GM21576 (cell line): ENCODE measurements around the gene AGO3.

Experiments
- ATAC-seq: cut with Tn5 transposase; IDR thresholded peaks from one replicate; pipeline ENCODE4 v1.9.1; 2021; ENCODE audit warnings: mild to moderate bottlenecking, moderate library complexity; ENCODE audit not compliant: unreplicated experiment

AGO3 gene

DNA sequence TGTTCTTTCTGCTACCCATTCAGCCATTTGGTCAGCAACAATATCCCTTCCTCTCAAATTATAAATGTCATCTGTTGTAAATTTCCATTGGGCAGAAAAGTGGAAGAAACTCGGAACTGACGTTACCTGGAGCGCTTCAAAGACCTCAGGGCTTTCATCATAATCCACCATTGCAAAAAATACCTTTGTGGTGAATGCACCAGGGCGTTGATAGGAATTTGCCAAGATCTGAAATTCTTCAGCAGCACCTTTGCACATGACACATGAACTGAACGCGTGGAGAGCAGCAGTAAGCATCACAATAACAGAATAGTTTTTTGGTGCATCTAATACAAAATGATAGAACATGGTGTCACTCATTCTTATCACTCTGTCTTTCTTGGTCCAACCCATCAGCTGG is 149.9 kb downstream of the AGO3 start:
- ATAC-seq, result no peak

- no peak for ATAC-seq
Observed at GRCh38 chr1:36081926-36082485, 151.1 kb downstream of the AGO3 start.

- ATAC-seq, result no peak
Observed at GRCh38 chr1:36083219-36083618, 152.3 kb downstream of the AGO3 start.

GRCh38 chr1:36083635-36084496 is 153.0 kb downstream of the AGO3 start, which contains the start of gene TEKT2:
Gene TEKT2, plus strand, starts transcription at chr1:36084094. Its CDS starts 828 bp downstream, at chr1:36084922.
- ATAC-seq, result no peak

DNA sequence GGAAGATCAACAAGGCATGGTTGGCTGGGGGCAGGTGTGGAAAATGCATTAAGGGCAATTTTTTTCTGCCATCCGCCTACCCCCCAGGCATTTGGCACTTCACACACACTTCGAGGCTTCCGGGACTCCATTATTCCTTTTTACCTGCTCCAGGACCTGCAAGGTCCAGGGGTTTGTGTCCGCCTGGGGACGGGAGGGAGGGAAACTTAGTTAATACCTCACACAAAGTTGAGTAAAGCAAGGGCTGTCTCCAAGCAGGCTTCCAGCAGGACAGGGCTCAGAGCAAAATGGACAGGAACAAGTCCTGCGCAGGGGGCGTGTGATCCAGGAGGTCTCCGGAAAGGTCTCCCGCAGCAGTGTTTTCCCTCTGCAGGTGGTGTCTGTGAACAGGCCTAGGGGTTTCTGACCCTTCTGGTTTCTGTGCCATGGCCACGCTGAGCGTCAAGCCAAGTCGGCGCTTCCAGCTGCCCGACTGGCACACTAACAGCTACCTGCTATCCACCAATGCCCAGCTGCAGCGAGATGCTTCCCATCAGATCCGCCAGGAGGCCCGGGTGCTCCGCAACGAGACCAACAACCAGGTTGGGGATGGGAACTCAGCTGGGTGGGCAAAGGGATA is 153.7 kb downstream of the AGO3 start:
- ATAC-seq, result no peak

DNA sequence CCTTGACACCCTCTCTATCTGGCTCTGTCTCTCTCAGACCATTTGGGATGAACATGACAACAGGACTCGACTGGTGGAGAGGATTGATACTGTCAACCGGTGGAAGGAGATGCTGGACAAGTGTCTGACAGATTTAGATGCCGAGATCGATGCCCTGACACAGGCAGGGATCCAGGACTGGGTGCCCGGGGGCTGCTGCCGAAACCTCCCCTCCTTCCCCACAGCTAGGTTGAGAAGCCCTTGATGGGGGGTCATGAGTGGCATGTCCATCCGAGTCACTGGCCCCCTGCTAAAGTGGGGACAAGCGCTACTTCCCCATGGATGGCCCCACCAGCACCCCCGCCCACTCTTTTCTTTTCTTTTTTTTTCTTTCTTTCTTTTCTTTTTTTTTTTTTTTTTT is 154.2 kb downstream of the AGO3 start:
- no peak for ATAC-seq

DNA sequence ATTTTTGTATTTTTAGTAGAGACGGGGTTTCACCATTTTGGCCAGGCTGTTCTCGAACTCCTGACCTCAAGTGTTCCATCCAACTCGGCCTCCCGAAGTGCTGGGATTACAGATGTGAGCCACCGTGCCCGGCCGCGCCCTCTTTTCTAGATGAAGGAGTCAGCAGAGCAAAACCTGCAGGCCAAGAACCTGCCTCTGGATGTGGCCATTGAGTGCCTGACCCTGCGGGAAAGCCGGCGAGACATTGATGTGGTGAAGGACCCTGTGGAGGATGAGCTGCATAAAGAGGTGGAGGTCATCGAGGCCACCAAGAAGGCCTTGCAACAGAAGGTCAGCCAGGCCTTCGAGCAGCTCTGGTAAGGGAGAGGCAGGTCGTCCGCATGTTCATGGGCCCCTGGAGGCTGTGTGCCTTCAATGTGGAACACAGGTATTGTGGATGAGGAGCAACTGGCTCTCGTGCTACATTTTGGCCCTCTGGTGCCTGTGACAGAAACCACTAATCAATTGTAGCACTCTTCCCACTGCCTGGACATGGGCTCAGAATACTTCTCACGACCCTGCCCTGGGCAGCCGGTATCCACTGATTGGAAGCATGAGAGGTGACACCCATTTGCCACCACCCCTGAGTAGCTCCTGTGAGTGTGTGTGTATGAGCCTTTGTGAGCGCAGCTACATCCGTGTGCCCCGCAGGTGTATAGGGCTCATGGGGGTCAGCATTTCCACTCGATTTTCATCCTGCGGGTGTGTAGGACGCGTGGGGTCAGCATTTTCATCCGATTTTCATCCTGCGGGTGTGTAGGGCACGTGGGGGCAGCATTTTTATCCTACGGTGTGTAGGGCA is 155.0 kb downstream of the AGO3 start:
- no peak for ATAC-seq

DNA sequence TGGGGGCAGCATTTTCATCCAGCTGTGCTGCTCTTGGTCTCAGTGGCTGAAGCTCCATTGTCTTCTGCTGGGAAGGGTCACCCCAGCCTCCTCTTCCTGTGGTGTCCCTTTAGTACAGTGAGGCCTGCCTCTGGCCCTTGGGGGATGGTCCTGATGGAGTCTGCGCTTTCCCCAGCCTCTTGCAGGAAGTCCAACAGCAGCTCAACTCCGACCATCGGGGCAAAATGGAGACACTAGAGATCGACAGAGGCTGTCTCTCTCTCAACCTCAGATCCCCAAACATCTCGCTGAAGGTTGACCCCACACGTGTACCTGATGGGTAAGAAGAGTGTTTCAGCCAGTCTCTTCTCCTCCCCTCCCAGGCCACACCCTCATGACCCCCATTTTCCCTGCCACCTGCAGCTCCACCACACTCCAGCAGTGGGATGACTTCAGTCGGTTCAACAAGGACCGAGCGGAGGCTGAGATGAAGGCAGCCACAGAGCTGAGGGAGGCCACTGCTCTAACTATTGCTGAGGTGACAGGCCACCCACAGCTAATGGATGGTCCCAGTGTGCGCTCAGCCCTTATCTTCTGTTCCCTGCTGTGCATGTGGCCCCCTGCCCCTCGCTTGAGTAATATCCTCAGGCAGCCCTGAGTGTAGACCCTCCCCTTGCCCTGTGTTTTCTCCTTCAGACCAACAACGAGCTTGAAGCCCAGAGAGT is 155.8 kb downstream of the AGO3 start:
- no peak for ATAC-seq

GRCh38 chr1:36087233-36088123 is 156.6 kb downstream of the AGO3 start:
- ATAC-seq, result no peak

DNA sequence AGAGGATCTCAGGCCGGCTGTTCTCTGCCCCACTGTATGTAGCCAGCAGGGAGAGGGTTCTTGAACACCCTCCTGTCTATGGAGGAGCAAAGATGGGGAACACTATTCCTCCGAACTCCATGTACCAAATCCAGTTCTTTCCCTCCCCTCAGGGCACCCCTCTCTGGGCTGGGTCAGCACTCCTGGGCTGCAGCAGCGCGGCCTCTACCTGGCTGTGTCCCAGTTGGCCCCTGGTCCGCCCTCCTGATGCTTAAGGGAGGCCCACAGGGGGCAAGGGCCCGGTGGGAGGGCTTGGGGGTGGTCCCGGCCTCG is 157.3 kb downstream of the AGO3 start:
- ATAC-seq, result peak; percentile 3

- ATAC-seq, result peak; percentile 81
Observed at GRCh38 chr1:36088577-36089392, 157.9 kb downstream of the AGO3 start, which contains the start of gene ADPRS. Gene ADPRS, plus strand, starts transcription at chr1:36088892. Its CDS starts 13 bp downstream, at chr1:36088905.

DNA sequence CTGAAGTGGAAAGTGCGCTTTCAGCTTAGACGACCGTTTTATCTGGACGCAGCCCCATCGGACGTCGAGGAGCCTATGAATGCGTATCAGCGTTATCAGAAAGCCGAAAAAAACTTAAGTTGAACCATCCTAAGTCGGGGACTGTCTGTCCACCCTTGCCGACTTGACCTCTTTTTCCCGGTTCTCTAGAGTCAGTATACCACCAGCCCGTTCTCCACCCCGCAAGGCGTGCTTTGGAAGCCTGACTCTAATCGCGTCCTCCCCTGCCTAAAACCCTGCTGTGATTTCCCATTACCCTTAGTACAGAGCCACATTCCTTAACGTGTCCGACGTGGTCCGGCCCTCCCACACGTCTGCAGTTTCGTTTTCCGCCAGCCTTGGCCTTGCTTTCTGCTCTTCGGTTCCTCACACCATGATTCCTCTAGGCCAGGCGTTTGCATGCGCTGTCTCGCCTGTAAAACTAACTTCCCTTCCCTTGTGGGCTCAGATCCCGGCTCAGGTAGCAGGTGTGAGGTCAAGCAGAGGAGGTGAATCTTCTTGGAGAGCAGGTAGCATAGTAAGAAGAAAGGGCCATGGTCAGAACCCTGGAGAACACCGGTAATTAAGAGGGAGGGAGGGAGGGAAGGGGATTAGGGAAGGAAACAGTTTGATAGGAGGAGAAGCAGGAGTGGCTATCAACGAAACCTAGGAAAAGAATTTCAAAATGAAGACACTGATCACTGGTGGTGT is 158.7 kb downstream of the AGO3 start:
- ATAC-seq, result no peak

DNA sequence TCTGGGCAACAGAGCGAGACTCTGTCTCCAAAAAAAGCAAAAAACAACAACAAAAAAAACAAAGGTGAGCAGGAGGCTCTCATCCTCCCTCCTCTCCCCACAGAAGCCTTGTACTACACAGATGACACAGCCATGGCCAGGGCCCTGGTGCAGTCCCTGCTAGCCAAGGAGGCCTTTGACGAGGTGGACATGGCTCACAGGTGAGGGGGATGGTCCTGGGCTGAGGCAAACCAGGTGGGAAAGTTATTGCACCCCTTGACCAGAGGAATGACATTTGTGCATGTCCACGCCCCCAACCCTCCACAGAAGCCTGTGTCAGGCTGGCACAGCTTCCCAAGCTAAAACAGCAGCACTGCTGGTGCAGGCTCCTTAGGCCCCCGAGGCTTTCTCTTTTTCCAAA is 160.2 kb downstream of the AGO3 start:
- ATAC-seq, result no peak

GRCh38 chr1:36091698-36092097 is 160.8 kb downstream of the AGO3 start:
- no peak for ATAC-seq

- ATAC-seq, result no peak
Observed at GRCh38 chr1:36092166-36092797, 161.4 kb downstream of the AGO3 start.

DNA sequence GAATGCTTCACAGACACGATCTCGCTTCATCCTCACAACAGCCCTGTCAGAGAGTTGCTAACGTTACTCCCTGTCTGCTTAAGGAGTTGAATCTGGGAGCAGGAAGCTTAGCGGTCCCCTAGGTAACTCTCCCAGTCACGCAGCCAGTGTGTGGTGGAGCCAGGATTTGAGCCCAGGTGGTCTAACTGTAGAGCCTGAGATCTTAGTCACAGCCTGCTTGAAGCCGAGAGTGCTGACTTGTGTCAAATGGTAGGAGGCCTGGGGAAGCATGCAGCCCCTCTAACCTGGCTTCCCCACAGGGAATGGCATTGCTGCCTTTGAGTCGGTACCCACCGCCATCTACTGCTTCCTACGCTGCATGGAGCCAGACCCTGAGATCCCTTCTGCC is 161.9 kb downstream of the AGO3 start:
- no peak for ATAC-seq

DNA sequence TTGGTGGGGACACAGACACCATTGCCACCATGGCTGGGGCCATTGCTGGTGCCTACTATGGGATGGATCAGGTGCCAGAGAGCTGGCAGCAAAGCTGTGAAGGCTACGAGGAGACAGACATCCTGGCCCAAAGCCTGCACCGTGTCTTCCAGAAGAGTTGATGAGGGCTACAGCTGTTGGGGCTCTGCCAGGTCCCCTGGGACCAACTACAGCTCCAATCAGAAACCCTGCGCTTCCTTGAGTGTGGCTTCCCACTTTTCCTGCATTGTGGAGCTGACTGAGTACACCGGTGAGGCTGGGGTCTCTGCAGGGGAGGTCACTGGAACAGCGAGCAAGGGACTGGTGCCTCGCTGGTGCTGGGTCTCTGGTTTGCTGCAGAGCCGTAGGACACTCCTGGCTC is 162.3 kb downstream of the AGO3 start:
- ATAC-seq, result no peak

DNA sequence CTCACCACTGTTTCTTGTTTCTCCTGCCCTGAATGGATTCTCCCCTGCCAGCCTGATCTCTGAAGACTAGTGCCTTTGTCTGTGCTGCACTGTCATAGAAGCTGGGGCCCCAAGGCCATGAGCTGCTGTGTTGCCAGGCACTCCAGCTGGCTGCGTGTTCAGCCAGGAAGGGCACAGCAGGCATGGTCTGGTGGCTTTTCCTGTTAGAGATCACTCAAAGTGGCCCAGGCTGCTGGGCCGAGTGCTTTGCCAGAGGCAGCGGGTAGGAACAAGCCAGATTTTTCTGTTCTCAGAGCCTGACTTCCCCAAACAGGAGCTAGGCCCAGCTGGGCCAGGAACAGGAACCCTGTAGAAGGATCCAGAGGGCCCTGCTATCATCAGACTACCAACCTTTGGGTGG is 163.0 kb downstream of the AGO3 start:
- no peak for ATAC-seq
